ENCODE measurements around the gene PRR18.

GRCh38 chr6:166274739-166275370, 33.3 kb downstream of the PRR18 start:
- TF ChIP-seq CTCF (conservative IDR thresholded peaks at IDR 0.05; ENCODE audit: low read depth, low read length) (no peak), EZH2 (IDR thresholded peaks at IDR 0.05; ENCODE audit: borderline replicate concordance, low read depth, low read length, poor library complexity, severe bottlenecking) (no peak)
